ENCODE results near the gene BBS10.

Gene BBS10

DNA sequence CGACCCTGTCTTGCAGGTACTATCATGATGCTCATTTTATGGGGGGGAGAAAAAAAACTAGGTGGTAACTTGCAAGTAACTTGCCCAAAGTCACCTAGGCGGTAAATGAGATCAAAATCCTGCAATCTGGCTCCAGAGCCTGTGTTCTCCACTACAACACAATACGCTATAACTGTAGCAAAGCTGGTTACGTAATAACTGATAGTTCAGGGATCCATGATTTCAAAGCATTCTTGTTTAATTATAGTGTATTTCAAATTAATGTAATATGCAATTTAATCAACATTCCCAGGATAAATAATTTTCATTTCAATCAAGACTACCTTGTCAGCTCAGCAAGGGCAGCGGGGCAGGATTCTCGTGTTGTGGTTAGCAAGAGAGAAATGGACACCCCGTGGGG is 31.7 kb downstream of the BBS10 start:
- TF ChIP-seq CTCF (IDR thresholded peaks at IDR 0.05; ENCODE audit: control insufficient read depth, extremely low read depth, insufficient read depth), result no peak
- DNase-seq (ENCODE audit: low read depth), result no peak
- no peak overlapping the region for H3K4me3 ChIP-seq (ENCODE audit: low read depth, low read length)

- TF ChIP-seq CTCF (IDR thresholded peaks at IDR 0.05; ENCODE audit: control insufficient read depth, extremely low read depth, insufficient read depth), result no peak
- no peak overlapping the region for H3K4me3 ChIP-seq (ENCODE audit: low read depth, low read length)
- DNase-seq (ENCODE audit: low read depth), result no peak
Measured at GRCh38 chr12:76313299-76313698, 34.9 kb downstream of the BBS10 start.

DNA sequence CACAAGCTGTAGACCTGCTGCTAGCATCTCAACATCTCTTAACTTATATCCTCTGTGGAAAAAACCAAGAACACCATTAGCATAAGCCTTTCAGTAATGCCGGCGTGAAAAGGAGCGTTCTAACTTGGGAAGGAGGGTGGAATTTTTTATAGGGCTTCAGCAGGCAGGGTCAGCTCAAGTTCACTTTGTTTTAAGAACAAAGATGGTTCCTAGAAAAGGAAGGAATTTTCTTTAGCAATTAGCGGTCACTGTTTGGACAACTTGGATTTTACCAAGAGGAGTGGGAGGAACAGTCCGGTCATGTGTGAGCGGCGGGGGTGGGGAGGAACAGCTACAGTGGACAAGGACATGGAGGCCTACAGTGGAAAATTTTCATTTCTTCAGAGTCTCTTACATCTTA is 35.9 kb downstream of the BBS10 start:
- no peak overlapping the region for H3K4me3 ChIP-seq (ENCODE audit: low read depth, low read length)
- no peak for DNase-seq (ENCODE audit: low read depth)
- no peak for TF ChIP-seq CTCF (IDR thresholded peaks at IDR 0.05; ENCODE audit: control insufficient read depth, extremely low read depth, insufficient read depth)

DNA sequence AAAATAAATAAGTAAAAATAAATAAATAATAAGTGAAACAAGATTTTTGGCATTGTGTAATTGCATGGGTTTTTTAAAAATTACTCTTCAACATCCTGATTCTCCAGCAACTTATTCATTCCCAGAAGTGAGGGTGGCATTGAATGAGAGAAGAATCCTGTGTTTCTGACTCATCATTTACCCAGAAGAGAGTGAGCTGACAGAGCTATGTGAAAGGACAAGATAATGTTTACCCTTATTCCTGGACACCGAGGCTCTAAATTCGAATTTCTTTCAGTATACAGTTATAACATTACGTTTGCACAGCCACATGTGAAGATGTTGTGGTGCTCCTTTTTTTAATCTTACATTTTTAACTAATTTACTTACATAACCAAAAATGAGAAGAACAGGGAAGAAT is 36.4 kb downstream of the BBS10 start:
- DNase-seq (ENCODE audit: low read depth), result no peak
- TF ChIP-seq CTCF (IDR thresholded peaks at IDR 0.05; ENCODE audit: control insufficient read depth, extremely low read depth, insufficient read depth), result no peak
- H3K4me3 ChIP-seq (ENCODE audit: low read depth, low read length), result no peak overlapping the region

DNA sequence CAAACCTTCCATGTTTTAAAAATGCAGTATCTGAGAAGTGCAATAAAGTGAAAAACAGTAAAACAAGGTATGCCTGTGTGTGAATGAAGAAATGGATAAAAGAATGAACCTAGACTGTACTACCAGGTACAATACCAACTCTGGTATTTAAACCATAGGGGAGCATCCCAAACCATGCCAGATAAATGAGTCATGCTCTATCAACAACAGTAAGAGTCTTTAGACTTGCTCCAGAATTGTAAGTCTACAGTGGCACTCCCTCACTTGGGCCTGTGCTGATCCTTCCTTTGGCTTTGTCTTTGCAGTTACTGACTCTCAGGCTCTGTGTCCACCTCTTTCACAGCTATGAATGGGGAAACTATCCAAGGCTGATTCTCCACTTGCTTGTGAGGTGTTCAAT is 38.1 kb downstream of the BBS10 start:
- TF ChIP-seq CTCF (IDR thresholded peaks at IDR 0.05; ENCODE audit: control insufficient read depth, extremely low read depth, insufficient read depth), result no peak
- no peak overlapping the region for H3K4me3 ChIP-seq (ENCODE audit: low read depth, low read length)
- no peak for DNase-seq (ENCODE audit: low read depth)

DNA sequence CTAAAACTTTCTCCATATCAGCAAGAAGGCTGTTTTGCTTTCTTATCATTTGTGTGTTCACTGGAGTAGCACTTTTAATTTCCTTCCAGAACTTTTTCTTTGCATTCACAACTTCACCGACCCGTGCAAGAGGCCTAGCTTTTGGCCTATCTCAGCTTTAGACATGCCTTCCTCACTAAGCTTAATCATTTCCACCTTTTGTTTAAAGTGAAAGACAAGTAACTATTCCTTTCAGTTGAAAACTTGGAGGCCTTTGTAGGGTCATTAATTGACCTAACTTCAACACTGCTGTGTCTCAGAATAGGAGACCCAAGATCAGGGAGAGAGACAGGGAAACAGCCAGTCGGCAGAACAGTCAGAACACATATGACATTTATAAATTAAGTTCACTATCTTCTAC is 39.3 kb downstream of the BBS10 start:
- no peak overlapping the region for H3K4me3 ChIP-seq (ENCODE audit: low read depth, low read length)
- no peak for TF ChIP-seq CTCF (IDR thresholded peaks at IDR 0.05; ENCODE audit: control insufficient read depth, extremely low read depth, insufficient read depth)
- DNase-seq (ENCODE audit: low read depth), result no peak

DNA sequence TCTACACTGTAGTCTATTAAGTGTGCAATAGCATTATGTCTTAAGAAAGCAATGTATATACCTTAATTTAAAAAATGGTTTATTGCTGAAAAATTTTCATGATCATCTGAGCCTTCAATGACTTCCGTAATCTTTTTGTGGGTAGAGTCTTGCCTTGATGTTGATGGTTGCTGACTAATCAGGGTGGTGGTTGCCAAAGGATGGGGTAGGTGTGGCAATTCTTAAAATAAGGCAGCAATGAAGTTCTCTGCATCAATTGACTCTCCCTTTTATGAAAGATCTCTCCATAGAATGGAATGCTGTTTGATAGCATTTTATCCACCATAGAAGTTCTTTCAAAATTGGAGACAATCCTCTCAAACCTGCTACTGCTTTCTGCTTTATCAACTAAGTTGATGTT is 41.1 kb downstream of the BBS10 start:
- H3K4me3 ChIP-seq (ENCODE audit: low read depth, low read length), result no peak overlapping the region

More for the DNA sequence above, 41.1 kb downstream of the BBS10 start:
- TF ChIP-seq CTCF (IDR thresholded peaks at IDR 0.05; ENCODE audit: control insufficient read depth, extremely low read depth, insufficient read depth), result no peak
- DNase-seq (ENCODE audit: low read depth), result no peak
